Karpas-422 (cell line): ENCODE data around the gene MRPL18. TPM values are rescaled to one million over a fixed set of nuclear protein-coding genes. Genes with fewer than 3 reads are reported as not detected.

Source experiments
- DNase-seq: peaks from one replicate; pipeline ENCODE4 v3.0.0-alpha.2; 2015
- H2AFZ ChIP-seq: fragments of 200-600 bp; sonication (generic); 2 replicates; pipeline ENCODE4 v1.6.1; 2014; ENCODE audit warnings: antibody characterized with exemption, low read length, mixed read lengths
- H3K27ac ChIP-seq: fragments of 200-600 bp; sonication (generic); 2 replicates; pipeline ENCODE4 v1.5.1; 2014; ENCODE audit warnings: mild to moderate bottlenecking, low read length, moderate library complexity
- H3K27me3 ChIP-seq: fragments of 200-600 bp; sonication (generic); 2 replicates; pipeline ENCODE4 v1.6.1; 2014; ENCODE audit warnings: low read length, mixed read lengths
- H3K36me3 ChIP-seq: fragments of 200-600 bp; sonication (generic); 2 replicates; pipeline ENCODE4 v1.6.1; 2014; ENCODE audit warnings: low read length, mixed read lengths; ENCODE audit not compliant: insufficient read depth
- H3K4me1 ChIP-seq: fragments of 200-600 bp; sonication (generic); 2 replicates; pipeline ENCODE4 v1.6.1; 2014; ENCODE audit warnings: mild to moderate bottlenecking, low read length, mixed read lengths
- H3K4me2 ChIP-seq: fragments of 200-600 bp; sonication (generic); 2 replicates; pipeline ENCODE4 v1.6.1; 2014; ENCODE audit warnings: low read length, low read depth, mild to moderate bottlenecking; ENCODE audit not compliant: poor library complexity, severe bottlenecking
- H3K4me3 ChIP-seq: fragments of 200-600 bp; sonication (generic); 2 replicates; pipeline ENCODE4 v1.5.1; 2014; ENCODE audit warnings: mild to moderate bottlenecking, antibody characterized with exemption, low read length, mixed read lengths
- H3K79me2 ChIP-seq: fragments of 200-600 bp; sonication (generic); 2 replicates; pipeline ENCODE4 v1.6.1; 2014; ENCODE audit warnings: mild to moderate bottlenecking, low read length, mixed read lengths
- H3K9ac ChIP-seq: fragments of 200-600 bp; sonication (generic); 2 replicates; pipeline ENCODE4 v1.6.0; 2014; ENCODE audit warnings: low read length
- H3K9me2 ChIP-seq: fragments of 200-600 bp; sonication (generic), shearing (Covaris generic); replicated peaks from 2 replicates; pipeline ENCODE4 v1.6.0; 2014; ENCODE audit warnings: mild to moderate bottlenecking, low read length, moderate library complexity; ENCODE audit not compliant: insufficient read depth
- H3K9me3 ChIP-seq: fragments of 300-700, 200-600 bp; sonication (generic); 2 replicates; pipeline ENCODE4 v1.6.1; 2014; ENCODE audit warnings: low read length, mixed read lengths
- H4K20me1 ChIP-seq: fragments of 200-600 bp; sonication (generic); 2 replicates; pipeline ENCODE4 v1.6.1; 2014; ENCODE audit warnings: mild to moderate bottlenecking, antibody characterized with exemption, low read length, low read depth; ENCODE audit not compliant: insufficient read depth
- total RNA-seq: library from RNA; depleted of rRNA; stranded (reverse); fragments of >200 nt; shearing (Covaris generic); gene quantifications from 2 replicates; pipeline ENCODE4 v1.2.3, GENCODE V29; 2014; ENCODE audit warnings: low replicate concordance

The MRPL18 gene
- total RNA-seq, 1 experiment from 2014 or later: 50.8 TPM

DNA sequence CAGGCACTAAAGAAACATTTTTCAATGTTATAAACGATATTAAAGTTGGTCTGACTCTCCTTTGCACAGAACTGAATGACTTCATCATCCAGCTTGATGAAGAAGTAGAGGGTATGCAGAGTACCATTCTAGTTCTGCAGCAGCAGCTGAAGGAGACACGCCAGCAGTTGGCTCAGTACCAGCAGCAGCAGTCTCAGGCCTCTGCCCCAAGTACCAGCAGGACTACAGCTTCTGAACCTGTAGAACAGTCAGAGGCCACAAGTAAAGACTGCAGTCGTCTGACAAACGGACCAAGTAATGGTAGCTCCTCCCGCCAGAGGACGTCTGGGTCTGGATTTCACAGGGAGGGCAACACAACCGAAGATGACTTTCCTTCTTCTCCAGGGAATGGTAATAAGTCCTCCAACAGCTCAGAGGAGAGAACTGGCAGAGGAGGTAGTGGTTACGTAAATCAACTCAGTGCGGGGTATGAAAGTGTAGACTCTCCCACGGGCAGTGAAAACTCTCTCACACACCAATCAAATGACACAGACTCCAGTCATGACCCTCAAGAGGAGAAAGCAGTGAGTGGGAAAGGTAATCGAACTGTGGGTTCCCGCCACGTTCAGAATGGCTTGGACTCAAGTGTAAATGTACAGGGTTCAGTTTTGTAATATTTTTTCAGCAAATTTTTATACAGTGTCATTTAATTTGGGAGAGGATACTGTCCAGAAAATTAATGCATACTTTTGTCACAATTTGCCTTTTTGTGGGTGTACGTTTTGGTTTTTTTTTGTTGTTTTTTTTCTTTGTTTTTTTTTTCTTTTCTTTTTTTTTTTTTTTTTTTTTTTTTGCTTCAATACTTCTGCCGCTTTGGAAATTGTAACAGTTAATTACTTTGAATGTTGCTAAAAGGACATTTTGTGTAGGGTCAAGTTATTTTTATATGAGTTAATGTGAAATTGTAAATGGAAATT is 35.0 kb upstream of the MRPL18 start:
- Histone ChIP-seq H3K36me3 (peaks cover 76% of the 10 kb centered on the region; the same call in 1 of the 2 replicates), H3K79me2 (peaks cover 60% of the 10 kb centered on the region), H4K20me1 (0 out of 2 replicates have a peak, but pooled peaks cover 3% of the 10 kb centered on the region), H3K27me3 (no peaks in the 10 kb centered on the region), H3K4me2 (no peak overlapping the region), H3K4me1 (peaks cover 9% of the 10 kb centered on the region), H3K9me3 (no peaks in the 10 kb centered on the region), H3K27ac (no peak overlapping the region), H3K4me3 (no peak overlapping the region), H3K9me2 (no peaks in the 10 kb centered on the region), H3K9ac (no peak overlapping the region), H2AFZ (no peak overlapping the region)
- no peak for DNase-seq

GRCh38 chr6:159756508-159756907 is 33.8 kb upstream of the MRPL18 start:
- DNase-seq: no peak
- H3K27me3 ChIP-seq: no peaks in the 10 kb centered on the region
- H3K27ac ChIP-seq: no peak overlapping the region
- no peak overlapping the region for H3K4me2 ChIP-seq
- H3K79me2 ChIP-seq: peaks cover 49% of the 10 kb centered on the region
- H3K9me3 ChIP-seq: no peaks in the 10 kb centered on the region
- H3K4me3 ChIP-seq: no peak overlapping the region
- H3K36me3 ChIP-seq: peaks cover 63% of the 10 kb centered on the region; the same call in 1 of the 2 replicates
- H3K9me2 ChIP-seq: no peaks in the 10 kb centered on the region
- H3K4me1 ChIP-seq: peaks cover 21% of the 10 kb centered on the region
- H3K9ac ChIP-seq: no peak overlapping the region
- H4K20me1 ChIP-seq: 0 out of 2 replicates have a peak, but pooled peaks cover 3% of the 10 kb centered on the region
- no peak overlapping the region for H2AFZ ChIP-seq

DNA sequence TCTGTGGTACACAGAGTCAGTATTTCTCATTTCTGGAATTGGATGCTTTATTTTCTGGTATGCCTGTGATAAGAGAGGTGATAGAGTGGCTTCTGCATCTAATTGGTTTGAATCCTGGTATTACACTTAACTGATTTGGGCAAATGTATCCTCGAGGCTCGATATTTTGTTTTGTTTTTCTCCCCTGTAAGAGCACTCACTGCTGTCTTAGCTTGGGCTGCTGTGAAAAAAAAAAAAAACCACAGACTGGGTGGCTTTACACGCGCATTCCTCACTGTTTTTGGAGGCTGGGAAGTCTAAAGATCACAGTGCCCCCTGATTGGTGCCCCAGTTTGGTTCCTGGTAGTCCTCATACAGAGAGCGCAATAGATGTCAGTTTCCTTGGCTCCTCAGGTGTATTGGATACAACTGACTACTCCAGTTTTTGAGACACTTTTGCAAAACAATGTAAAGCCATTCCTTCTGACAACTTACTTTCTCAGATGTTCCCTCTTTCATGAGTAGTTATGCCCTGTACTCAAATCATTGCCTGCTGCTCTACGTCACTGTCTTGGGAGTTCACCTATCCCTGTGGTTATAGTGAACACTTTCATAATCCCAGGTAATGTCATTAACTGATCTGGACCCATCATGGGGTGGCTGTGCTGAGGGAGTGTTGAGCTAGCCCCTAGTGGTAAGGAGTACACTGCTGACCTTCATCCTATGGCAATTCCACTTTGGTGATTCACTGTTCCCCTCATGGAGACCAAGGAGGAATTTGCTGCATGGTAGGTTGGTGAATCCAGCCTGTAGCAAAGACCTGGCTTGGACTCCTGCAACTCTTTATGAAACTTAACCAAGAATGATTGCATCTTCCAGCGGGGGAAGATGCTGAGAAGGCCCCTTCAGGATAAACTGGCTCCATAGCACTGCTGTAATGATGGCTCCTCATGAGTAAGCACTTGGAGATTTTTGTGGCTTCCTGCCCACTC is 32.0 kb upstream of the MRPL18 start:
- Histone ChIP-seq H3K27me3 (no peaks in the 10 kb centered on the region), H3K4me2 (no peak overlapping the region), H3K27ac (no peak overlapping the region), H3K79me2 (peaks cover 42% of the 10 kb centered on the region), H3K9me2 (no peaks in the 10 kb centered on the region), H2AFZ (no peak overlapping the region), H3K4me1 (peaks cover 30% of the 10 kb centered on the region), H4K20me1 (0 out of 2 replicates have a peak, but pooled peaks cover 3% of the 10 kb centered on the region), H3K4me3 (no peak overlapping the region), H3K9me3 (no peaks in the 10 kb centered on the region), H3K36me3 (peaks cover 53% of the 10 kb centered on the region; the same call in 1 of the 2 replicates), H3K9ac (no peak overlapping the region)
- DNase-seq: no peak

DNA sequence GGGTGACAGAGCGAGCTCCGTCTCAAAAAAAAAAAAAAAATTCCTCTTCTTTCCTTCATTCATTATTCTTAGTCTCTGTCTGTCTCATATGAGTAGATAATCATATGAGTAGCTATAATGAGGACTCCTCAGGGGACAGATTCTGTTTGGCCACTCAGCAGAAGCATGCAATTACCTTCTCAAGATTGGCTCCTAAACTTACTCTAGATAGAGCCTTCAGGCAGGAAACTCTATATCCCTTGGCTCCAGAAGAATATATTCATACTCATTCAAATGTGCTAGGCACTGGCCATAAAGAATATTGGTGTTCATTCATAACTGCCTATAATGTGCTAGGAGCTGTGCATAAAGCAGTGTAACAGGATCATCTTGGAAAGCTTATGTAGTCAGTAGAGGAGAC is 30.6 kb upstream of the MRPL18 start:
- H3K79me2 ChIP-seq: peaks cover 37% of the 10 kb centered on the region
- no peak for DNase-seq
- H3K4me2 ChIP-seq: peak overlapping the region; percentile 95
- no peak overlapping the region for H3K9ac ChIP-seq
- no peaks in the 10 kb centered on the region for H3K27me3 ChIP-seq
- peaks cover 31% of the 10 kb centered on the region for H3K4me1 ChIP-seq
- H2AFZ ChIP-seq: no peak overlapping the region
- H3K27ac ChIP-seq: peak overlapping the region; percentile 60
- H3K9me3 ChIP-seq: no peaks in the 10 kb centered on the region
- no peaks in the 10 kb centered on the region for H3K9me2 ChIP-seq
- peaks cover 48% of the 10 kb centered on the region; the same call in 1 of the 2 replicates for H3K36me3 ChIP-seq
- no peak overlapping the region for H3K4me3 ChIP-seq
- 0 out of 2 replicates have a peak, but pooled peaks cover 3% of the 10 kb centered on the region for H4K20me1 ChIP-seq

GRCh38 chr6:159760602-159761057 is 29.6 kb upstream of the MRPL18 start:
- H3K9me3 ChIP-seq: no peaks in the 10 kb centered on the region
- H4K20me1 ChIP-seq: no peaks in the 10 kb centered on the region
- H3K36me3 ChIP-seq: peaks cover 44% of the 10 kb centered on the region; the same call in 1 of the 2 replicates
- H3K4me3 ChIP-seq: peak overlapping the region; percentile 87
- H3K9ac ChIP-seq: peak overlapping the region; percentile 99
- peaks cover 35% of the 10 kb centered on the region for H3K79me2 ChIP-seq
- H2AFZ ChIP-seq: no peak overlapping the region
- DNase-seq: no peak
- no peaks in the 10 kb centered on the region for H3K27me3 ChIP-seq
- H3K4me1 ChIP-seq: peaks cover 31% of the 10 kb centered on the region
- no peaks in the 10 kb centered on the region for H3K9me2 ChIP-seq
- peak overlapping the region; percentile 96 for H3K27ac ChIP-seq
- H3K4me2 ChIP-seq: peak overlapping the region; percentile 95

DNA sequence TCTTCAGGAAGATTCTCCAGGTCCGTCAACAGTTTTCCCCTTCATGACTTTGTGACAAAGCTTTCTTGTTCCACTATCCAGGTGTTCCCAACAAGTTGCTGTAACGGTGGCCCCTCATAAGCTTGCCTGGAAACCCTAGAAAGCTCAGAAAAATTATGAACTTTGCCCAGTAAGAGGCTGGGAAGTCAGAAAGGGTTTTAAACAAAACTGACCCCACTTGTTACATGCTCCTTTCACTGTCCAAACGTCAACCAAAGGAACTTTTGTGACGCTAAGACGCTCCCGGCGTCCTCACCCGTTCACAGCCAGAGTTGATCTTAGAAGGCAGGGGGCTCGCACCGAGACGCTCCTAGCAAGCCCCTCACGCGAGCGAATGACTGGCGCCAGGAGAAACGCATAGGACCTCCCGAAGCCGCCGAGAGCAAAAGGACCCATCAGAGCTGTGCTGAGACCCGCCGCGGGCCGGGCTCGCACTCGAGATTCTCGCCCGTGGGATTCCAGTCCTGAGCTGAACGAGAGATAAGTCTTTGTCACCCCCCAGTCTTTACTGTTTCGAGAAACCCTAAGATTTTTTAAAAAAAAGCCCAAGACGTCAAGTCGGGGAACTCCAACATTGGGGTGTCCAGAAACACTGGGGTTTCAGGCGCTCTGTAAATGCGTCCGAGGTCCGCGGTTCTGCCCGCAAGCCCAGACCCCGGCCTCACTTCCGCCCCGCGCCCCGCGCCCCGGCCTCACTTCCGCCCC is 29.0 kb upstream of the MRPL18 start:
- no peaks in the 10 kb centered on the region for H3K27me3 ChIP-seq
- H3K4me3 ChIP-seq: peak overlapping the region; percentile 87
- H3K36me3 ChIP-seq: peaks cover 44% of the 10 kb centered on the region; the same call in 1 of the 2 replicates
- H3K79me2 ChIP-seq: peaks cover 35% of the 10 kb centered on the region
- no peaks in the 10 kb centered on the region for H4K20me1 ChIP-seq
- H3K4me1 ChIP-seq: peaks cover 31% of the 10 kb centered on the region
- H3K27ac ChIP-seq: peak overlapping the region; percentile 96
- H3K9ac ChIP-seq: peak overlapping the region; percentile 99
- DNase-seq: no peak
- no peak overlapping the region for H2AFZ ChIP-seq
- H3K9me2 ChIP-seq: no peaks in the 10 kb centered on the region
- H3K9me3 ChIP-seq: no peaks in the 10 kb centered on the region
- peak overlapping the region; percentile 95 for H3K4me2 ChIP-seq

- Histone ChIP-seq H2AFZ (no peak within 1 kb of the TSS; the same call in 1 of the 2 replicates), H3K36me3 (peaks cover 46% of the 10 kb centered on the region), H3K27me3 (no peaks in the 10 kb centered on the region), H4K20me1 (no peaks in the 10 kb centered on the region), H3K4me3 (peak within 1 kb of the TSS; percentile 87), H3K9me2 (no peaks in the 10 kb centered on the region), H3K79me2 (peaks cover 33% of the 10 kb centered on the region), H3K9me3 (no peaks in the 10 kb centered on the region), H3K4me1 (peaks cover 31% of the 10 kb centered on the region), H3K27ac (peak within 1 kb of the TSS; percentile 96), H3K4me2 (peak within 1 kb of the TSS; percentile 95), H3K9ac (peak within 1 kb of the TSS; percentile 99)
- DNase-seq: peak; percentile 98
Observed at GRCh38 chr6:159761873-159762680, 28.2 kb upstream of the MRPL18 start, which contains the start of gene ACAT2. TSS of gene ACAT2 (plus strand) at chr6:159762045. CDS start at chr6:159762088, 43 bp downstream.
